ENCODE data around the gene SLC25A29.

DNA sequence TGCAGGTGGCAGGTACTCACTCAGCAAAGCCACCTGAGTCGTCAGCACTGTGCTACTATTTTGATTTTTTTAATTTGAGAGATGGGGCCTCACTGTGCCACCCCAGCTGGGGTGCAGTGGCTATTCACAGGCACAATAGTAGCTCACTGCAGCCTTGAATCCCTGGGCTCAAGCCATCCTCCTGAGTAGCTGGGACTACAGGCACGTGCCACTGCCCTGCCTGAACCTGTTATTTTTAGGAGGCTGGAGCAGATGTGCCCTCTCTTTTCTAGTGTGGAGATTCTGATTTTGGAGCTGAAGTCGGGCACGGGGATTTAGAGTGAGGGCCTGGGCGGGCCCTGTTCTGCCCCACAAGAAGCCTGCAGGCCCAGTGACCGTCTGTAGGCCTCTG, 34.2 kb upstream of the SLC25A29 start:
- TF ChIP-seq POLR2A (IDR thresholded peaks at IDR 0.05; ENCODE audit: low read length) (no peak), CHD2 (IDR thresholded peaks at IDR 0.05; ENCODE audit: low read length, partially characterized antibody) (no peak), RAD21 (conservative IDR thresholded peaks at IDR 0.05 in 1 of 2, IDR thresholded peaks at IDR 0.05 in 1 of 2) (no peak), PHF8 (IDR thresholded peaks at IDR 0.05; ENCODE audit: borderline replicate concordance, low read depth) (no peak), EP300 (IDR thresholded peaks at IDR 0.05) (no peak), FOSB (CRISPR knock-in tag; IDR thresholded peaks at IDR 0.05) (no peak), MAX (IDR thresholded peaks at IDR 0.05) (no peak), NPAS2 (CRISPR knock-in tag; IDR thresholded peaks at IDR 0.05; ENCODE audit: borderline replicate concordance) (no peak)
- TF ChIP-seq, protein P1, sequence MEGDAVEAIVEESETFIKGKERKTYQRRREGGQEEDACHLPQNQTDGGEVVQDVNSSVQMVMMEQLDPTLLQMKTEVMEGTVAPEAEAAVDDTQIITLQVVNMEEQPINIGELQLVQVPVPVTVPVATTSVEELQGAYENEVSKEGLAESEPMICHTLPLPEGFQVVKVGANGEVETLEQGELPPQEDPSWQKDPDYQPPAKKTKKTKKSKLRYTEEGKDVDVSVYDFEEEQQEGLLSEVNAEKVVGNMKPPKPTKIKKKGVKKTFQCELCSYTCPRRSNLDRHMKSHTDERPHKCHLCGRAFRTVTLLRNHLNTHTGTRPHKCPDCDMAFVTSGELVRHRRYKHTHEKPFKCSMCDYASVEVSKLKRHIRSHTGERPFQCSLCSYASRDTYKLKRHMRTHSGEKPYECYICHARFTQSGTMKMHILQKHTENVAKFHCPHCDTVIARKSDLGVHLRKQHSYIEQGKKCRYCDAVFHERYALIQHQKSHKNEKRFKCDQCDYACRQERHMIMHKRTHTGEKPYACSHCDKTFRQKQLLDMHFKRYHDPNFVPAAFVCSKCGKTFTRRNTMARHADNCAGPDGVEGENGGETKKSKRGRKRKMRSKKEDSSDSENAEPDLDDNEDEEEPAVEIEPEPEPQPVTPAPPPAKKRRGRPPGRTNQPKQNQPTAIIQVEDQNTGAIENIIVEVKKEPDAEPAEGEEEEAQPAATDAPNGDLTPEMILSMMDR (IDR thresholded peaks at IDR 0.05), result no peak
- TF ChIP-seq, protein P2, sequence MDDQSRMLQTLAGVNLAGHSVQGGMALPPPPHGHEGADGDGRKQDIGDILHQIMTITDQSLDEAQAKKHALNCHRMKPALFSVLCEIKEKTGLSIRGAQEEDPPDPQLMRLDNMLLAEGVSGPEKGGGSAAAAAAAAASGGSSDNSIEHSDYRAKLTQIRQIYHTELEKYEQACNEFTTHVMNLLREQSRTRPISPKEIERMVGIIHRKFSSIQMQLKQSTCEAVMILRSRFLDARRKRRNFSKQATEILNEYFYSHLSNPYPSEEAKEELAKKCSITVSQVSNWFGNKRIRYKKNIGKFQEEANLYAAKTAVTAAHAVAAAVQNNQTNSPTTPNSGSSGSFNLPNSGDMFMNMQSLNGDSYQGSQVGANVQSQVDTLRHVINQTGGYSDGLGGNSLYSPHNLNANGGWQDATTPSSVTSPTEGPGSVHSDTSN (IDR thresholded peaks at IDR 0.05), result no peak
- TF ChIP-seq, protein P3, sequence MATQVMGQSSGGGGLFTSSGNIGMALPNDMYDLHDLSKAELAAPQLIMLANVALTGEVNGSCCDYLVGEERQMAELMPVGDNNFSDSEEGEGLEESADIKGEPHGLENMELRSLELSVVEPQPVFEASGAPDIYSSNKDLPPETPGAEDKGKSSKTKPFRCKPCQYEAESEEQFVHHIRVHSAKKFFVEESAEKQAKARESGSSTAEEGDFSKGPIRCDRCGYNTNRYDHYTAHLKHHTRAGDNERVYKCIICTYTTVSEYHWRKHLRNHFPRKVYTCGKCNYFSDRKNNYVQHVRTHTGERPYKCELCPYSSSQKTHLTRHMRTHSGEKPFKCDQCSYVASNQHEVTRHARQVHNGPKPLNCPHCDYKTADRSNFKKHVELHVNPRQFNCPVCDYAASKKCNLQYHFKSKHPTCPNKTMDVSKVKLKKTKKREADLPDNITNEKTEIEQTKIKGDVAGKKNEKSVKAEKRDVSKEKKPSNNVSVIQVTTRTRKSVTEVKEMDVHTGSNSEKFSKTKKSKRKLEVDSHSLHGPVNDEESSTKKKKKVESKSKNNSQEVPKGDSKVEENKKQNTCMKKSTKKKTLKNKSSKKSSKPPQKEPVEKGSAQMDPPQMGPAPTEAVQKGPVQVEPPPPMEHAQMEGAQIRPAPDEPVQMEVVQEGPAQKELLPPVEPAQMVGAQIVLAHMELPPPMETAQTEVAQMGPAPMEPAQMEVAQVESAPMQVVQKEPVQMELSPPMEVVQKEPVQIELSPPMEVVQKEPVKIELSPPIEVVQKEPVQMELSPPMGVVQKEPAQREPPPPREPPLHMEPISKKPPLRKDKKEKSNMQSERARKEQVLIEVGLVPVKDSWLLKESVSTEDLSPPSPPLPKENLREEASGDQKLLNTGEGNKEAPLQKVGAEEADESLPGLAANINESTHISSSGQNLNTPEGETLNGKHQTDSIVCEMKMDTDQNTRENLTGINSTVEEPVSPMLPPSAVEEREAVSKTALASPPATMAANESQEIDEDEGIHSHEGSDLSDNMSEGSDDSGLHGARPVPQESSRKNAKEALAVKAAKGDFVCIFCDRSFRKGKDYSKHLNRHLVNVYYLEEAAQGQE (IDR thresholded peaks at IDR 0.05), result no peak
- TF ChIP-seq, protein P4, sequence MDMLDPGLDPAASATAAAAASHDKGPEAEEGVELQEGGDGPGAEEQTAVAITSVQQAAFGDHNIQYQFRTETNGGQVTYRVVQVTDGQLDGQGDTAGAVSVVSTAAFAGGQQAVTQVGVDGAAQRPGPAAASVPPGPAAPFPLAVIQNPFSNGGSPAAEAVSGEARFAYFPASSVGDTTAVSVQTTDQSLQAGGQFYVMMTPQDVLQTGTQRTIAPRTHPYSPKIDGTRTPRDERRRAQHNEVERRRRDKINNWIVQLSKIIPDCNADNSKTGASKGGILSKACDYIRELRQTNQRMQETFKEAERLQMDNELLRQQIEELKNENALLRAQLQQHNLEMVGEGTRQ (IDR thresholded peaks at IDR 0.05), result no peak

Measured in A549 (cell line).